Inflammatory macrophage (primary cell): ENCODE data around the gene ATP10B.
"Not testable (repeated sequence)": the region's sequence is repeated elsewhere in the genome, so short reads cannot be mapped to it uniquely, and the experiment has no call there.

Experiments used
- DNase-seq, 2 donors: peaks; one replicate each; pipeline ENCODE4 v3.0.0-alpha.2; 2020 to 2022
- total RNA-seq, 18 experiments: gene quantifications; one replicate each; lab custom pipeline; 2026; ENCODE audit warnings: mixed read lengths in 6 of 18, inconsistent platforms in 2 of 18; lab: John Stamatoyannopoulos, UW

ATP10B gene, protein sequence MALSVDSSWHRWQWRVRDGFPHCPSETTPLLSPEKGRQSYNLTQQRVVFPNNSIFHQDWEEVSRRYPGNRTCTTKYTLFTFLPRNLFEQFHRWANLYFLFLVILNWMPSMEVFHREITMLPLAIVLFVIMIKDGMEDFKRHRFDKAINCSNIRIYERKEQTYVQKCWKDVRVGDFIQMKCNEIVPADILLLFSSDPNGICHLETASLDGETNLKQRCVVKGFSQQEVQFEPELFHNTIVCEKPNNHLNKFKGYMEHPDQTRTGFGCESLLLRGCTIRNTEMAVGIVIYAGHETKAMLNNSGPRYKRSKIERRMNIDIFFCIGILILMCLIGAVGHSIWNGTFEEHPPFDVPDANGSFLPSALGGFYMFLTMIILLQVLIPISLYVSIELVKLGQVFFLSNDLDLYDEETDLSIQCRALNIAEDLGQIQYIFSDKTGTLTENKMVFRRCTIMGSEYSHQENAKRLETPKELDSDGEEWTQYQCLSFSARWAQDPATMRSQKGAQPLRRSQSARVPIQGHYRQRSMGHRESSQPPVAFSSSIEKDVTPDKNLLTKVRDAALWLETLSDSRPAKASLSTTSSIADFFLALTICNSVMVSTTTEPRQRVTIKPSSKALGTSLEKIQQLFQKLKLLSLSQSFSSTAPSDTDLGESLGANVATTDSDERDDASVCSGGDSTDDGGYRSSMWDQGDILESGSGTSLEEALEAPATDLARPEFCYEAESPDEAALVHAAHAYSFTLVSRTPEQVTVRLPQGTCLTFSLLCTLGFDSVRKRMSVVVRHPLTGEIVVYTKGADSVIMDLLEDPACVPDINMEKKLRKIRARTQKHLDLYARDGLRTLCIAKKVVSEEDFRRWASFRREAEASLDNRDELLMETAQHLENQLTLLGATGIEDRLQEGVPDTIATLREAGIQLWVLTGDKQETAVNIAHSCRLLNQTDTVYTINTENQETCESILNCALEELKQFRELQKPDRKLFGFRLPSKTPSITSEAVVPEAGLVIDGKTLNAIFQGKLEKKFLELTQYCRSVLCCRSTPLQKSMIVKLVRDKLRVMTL (N-terminal part only)
- total RNA-seq: 0 to 0.32 (median 0.02) reads per million in 18 experiments

DNA sequence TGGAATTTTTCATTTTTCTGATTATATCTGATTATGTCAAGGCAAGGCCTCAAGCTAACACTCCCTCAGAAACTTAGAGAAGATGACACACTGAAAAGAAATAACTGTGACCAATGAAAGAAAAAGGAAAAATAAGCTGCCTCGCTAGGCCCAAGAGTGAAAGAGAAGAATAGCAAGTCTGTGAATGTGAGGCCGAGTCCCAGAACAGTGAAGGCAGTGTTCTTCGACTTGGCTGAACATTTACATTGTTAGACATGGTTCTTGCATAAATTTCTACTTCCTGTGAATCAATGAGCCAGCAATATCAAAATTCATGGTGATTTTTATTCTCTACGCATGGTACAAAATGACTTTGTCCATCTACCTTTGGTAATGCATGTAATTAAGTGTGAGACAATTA, at the start of gene ATP10B:
Gene ATP10B, minus strand, starts transcription at position 163 of the 400 bp plus-strand sequence. CDS start 164,137 bp downstream, outside the sequence.
- DNase-seq: no peak

- DNase-seq: no peak
Measured at GRCh38 chr5:160901656-160902055, 49.6 kb upstream of the ATP10B start.

DNA sequence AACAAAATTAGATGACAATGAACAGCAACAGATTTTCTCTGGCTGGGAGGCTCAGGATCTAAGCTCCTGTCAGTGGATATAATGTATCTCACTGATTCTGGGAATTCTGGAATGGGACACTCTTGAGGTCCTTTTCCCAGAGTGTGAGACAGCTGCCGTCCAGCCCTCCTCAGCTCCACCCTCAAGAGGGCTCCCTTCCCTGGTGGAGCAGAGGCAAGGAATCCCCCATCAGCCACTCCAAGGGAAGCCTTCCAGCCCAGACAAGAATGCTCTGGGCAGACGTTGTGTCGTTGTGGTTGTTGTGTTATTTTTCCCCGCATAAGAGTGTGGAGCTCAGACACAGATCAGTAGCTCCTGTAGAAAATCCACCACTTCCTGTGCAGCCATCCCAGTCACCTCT, 47.7 kb upstream of the ATP10B start:
- DNase-seq: no peak

DNA sequence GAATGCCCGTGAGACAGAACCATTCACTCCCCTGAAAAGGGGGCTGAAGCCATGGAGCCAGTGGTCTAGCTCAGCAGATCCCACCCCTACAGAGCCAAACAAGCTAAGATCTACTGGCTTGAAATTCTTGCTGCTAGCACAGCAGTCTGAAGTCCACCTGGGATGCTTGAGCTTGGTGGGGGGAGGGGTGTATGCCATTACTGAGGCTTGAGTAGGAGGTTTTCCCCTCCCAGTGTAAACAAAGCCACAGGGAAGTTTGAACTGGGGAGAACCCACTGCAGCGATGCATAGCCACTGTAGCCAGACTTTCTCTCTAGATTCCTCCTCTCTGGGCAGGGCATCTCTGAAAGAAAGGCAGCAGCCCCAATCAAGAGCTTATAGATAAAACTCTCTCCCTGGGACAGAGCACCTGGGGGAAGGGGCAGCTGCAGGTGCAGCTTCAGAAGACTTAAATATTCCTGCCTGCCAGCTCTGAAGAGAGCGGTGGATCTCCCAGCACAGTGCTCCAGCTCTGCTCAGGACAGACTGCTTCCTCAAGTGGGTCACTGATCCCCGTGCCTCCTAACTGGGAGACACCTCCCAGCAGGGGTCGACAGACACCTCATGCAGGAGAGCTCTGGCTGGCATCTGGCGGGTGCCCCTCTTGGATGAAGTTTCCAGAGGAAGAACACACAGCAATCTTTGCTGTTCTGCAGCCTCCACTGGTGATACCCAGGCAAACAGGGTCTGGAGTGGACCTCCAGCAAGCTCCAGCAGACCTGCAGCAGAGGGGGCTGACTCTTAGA, 41.4 kb upstream of the ATP10B start:
- DNase-seq: not testable (repeated sequence)

DNA sequence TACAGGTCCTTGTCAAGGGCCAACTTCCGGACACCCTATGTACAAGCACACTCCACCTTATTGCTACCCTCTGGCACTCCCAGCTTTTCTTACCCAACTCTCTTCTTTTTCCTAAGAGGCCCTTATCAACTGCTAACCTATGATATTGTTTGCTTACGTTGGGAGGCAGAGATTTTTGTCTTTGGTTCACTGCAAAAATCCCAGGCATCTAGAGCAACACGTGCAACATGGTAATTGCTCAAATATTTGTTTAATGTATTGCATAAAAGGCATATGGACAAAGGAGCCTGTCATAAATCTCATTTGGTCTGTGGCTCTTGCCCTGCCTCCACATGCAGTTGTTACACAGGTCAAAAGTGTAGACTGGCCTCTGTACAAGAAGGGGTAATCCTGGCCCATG, 35.8 kb upstream of the ATP10B start:
- DNase-seq: no peak

- DNase-seq: not testable (repeated sequence)
Measured at GRCh38 chr5:160873560-160874200, 21.7 kb upstream of the ATP10B start.

GRCh38 chr5:160869989-160870521, 18.0 kb upstream of the ATP10B start:
- no peak for DNase-seq

GRCh38 chr5:160867976-160868375, 16.0 kb upstream of the ATP10B start:
- DNase-seq: no peak

DNA sequence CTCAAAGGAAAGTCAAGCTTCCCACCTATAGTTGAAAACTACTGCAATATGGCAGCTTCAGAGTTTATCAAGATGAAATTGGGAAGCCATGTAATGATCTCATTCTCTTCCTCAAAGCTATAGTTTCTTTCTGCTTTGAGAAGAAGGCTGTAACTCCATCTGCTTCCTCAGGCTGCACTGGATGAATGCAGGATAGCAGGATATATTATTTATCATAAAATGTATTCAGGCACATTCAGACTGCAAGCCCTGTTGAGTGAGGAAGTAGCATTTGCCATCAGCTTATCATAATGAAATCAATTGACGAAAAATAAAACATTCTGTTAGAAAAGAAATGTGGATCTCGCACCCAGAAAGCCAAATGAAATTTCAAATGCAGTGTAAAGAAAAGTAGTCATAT, 560 bp downstream of the ATP10B start:
- DNase-seq: no peak

- DNase-seq: no peak
Measured at GRCh38 chr5:160850421-160850820, 1.6 kb downstream of the ATP10B start.

DNA sequence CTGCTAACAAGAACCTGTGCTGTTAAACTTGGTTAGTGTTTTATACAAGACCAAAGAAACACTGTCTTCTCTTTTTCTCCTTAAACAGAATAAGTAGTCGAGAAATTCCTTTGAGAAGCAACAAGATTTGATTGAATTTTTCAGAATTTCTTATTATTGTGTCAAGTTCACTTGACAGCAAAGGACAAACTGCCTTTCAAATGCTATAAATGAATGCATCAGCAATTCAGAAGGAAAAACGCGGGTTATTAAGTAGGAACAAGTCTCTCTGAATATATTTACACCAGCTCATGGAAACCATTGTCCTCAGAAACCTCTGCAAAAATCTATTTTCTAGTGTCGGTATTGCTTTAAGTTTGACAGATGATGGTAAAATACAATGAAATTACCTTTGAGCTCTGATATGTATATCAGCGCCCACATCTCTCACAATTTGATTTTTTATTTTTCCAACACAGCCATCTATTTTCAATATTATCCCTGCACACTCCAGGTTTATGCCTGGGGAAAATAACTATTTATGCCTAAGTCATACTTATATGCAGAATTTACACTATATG, 4.4 kb downstream of the ATP10B start:
- no peak for DNase-seq

GRCh38 chr5:160846642-160847041, 5.4 kb downstream of the ATP10B start:
- peak in 1 of 2 donors; percentile 22 for DNase-seq

DNA sequence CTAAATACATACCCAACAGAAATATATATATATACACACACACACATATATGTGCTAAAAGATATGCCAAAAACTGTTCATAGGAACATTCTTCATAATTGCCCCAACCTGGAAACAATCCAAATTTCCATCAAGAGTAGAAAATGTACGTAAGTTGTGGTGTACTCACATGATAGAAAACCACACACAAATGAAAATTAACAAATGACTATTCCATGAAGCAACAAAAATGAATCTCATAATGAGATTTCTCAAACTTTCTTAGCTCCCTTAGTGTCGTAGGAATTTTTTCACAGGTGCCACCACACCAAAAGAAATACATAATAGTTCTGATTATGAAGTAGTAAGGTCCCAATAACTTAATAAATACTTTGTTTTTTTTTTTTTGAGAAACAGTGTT, 7.8 kb downstream of the ATP10B start:
- no peak for DNase-seq

DNA sequence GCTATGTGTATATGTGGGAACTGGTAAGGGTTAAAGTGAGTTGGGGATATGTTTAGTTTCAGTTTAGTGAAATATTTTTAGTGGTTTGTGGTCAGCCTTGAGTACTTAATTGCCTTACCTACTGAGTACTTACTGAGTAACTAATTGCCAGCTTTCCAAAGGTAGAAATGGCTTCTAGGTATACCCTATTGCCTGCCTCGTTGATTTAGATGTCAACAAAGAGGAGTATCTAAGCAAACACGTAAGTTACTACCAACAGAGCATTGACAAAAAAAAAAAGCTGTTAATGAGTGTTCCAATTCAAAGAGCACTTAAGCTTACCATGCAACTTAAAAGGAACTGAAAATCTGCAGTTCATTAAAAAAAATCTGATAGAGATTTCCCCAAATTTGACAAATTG, 8.8 kb downstream of the ATP10B start:
- DNase-seq: no peak

GRCh38 chr5:160837749-160838593, 14.0 kb downstream of the ATP10B start:
- no peak for DNase-seq

DNA sequence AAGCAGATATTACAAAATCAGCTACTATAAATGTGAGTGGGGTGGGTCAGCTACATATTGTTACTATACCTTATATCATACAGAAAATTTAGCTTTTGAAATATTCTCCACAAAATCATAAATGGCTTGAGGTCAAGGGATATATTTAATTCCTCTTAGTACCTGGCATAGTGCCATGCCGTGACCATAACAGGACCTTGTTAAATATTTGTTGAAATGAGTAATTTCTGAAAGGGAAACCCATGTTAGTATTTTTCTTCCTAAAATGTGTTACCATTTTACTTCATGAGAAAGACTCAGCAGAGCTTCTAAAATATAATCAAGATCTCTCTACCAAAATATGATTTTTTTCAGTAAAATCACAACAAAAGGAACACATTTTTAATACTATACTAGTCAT, 14.8 kb downstream of the ATP10B start:
- DNase-seq: peak in 1 of 2 donors; percentile 15

DNA sequence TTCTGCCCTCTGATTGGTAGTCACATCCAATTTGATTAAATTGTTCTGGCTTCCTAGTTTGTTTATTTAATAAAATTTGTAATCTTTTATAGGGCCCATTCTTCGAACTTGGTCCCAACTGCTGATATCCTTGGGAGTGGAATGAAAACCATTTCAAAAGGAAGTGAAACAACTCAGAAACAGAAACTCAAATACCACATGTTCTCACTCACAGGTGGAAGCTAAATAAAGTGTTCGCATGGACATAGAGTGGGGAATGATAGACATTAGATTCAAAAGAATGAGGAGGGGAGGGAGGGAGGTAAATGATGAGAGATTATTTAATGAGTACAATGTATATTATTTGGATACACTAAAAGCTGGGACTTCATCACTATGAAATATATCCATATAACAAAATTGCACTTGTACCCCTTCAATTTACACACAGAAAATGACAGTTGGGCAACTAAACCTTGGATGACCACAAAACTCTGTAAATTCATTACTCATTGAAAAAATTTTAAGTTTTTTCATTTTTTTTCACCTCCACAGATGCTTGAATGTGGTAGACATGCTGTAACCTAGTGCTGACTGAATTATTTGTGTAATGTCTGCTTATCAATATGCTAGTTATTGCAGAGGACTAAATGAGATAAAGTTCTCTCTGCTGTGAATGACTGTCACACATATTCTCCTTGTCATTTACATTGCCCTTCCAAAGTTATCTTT, 16.0 kb downstream of the ATP10B start:
- no peak for DNase-seq

DNA sequence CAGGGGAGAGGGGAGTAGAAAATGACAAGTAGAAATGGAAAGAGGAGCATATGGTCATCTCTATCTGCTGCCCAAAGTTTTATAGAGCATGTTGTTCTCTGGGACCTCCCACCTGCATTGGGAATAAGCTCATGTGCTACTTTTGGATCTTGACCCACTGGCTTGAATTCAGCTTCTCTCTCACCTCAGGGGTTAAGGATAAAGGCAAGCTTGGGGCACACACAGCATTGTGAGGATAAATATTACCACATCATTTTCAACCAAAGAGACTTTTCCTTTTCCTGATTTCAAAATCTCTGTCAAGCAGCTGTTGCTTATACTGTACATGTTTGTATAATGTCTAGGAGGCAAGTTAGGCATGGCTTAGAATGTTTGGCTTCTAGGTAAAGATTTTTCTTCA, 16.6 kb downstream of the ATP10B start:
- no peak for DNase-seq

DNA sequence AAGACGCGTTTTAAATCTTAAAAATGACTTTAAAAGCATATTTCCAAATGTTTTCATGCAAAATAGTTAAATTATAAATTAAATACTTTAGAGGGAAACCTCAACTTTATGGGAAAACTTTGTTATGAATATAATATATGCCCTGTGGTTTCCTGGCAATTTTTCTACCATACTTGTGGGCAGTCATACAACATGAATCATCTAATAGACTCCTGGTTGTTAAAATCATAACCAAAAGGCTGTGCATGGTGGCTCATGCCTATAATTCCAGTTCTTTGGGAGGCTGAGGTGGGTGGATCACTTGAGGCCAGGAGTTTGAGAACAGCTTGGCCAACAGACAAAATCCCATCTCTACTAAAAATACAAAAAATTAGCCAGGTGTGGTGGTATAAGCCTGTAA, 18.2 kb downstream of the ATP10B start:
- no peak for DNase-seq

- no peak for DNase-seq
Measured at GRCh38 chr5:160831801-160832200, 20.2 kb downstream of the ATP10B start.
